ENCODE data around the gene APBA1. TPM values are rescaled to one million over a fixed set of nuclear protein-coding genes. Genes with fewer than 3 reads are reported as not detected.

Gene APBA1
- polyA plus RNA-seq, 1 of the 3 experiments (the other 2 are of a cell fraction) = 3.1 TPM

DNA sequence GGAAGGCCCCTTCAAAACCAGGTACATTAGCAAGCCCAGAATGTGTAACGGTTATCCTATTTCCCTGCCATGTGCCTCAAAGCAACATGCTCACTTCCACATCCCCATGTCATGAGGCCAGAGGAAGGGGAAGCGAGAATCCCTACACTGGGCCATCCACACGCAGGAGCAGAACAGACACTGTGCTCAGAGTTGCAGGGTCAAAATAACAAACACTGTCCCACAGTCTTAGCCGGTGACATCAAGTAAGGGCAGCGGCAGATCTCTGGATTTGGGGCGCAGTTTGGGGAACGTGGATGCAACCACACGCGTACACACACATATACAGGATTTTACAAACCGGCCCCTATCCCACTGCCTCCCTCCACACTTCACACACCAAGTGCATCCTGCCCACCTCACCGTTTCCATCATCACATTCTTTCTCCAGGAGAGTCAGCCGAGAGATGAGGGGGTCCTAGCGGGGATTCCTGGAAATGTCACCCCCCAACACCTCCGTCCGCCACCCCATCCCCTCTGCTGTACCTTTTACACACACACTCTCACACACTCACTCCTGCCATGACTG lies 776 bp downstream of the APBA1 start (continued):
- TF ChIP-seq ZBTB33 (IDR thresholded peaks at IDR 0.05; ENCODE audit: borderline replicate concordance, low read depth) = no peak

GRCh38 chr9:69667306-69667705 lies 4.9 kb downstream of the APBA1 start:
- DNase-seq = no peak
- CTCF ChIA-PET = interaction anchor here (1.2 to 1.3 kb wide), 2 partner anchors 18 to 562 kb away, joined by 3 read pairs; no protein-coding TSS in a partner anchor
- H3K27me3 ChIP-seq (ENCODE audit: insufficient read depth) = no peaks in the 10 kb centered on the region

More at GRCh38 chr9:69667306-69667705, 4.9 kb downstream of the APBA1 start:
- no peak overlapping the region for H3K4me2 ChIP-seq
- no peak overlapping the region for H3K9ac ChIP-seq
- H3K36me3 ChIP-seq (replicated peaks in 1 of 2; ENCODE audit: control insufficient read depth in 1 of 2, insufficient read depth in 2 of 2, low read length in 1 of 2) = no peaks in the 10 kb centered on the region
- peaks cover 12% of the 10 kb centered on the region; the same call in 1 of the 2 replicates for H3K79me2 ChIP-seq (ENCODE audit: insufficient read depth)
- TF ChIP-seq, protein P1, sequence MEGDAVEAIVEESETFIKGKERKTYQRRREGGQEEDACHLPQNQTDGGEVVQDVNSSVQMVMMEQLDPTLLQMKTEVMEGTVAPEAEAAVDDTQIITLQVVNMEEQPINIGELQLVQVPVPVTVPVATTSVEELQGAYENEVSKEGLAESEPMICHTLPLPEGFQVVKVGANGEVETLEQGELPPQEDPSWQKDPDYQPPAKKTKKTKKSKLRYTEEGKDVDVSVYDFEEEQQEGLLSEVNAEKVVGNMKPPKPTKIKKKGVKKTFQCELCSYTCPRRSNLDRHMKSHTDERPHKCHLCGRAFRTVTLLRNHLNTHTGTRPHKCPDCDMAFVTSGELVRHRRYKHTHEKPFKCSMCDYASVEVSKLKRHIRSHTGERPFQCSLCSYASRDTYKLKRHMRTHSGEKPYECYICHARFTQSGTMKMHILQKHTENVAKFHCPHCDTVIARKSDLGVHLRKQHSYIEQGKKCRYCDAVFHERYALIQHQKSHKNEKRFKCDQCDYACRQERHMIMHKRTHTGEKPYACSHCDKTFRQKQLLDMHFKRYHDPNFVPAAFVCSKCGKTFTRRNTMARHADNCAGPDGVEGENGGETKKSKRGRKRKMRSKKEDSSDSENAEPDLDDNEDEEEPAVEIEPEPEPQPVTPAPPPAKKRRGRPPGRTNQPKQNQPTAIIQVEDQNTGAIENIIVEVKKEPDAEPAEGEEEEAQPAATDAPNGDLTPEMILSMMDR (IDR thresholded peaks at IDR 0.05) = no peak
- no peak for TF ChIP-seq SIN3A (IDR thresholded peaks at IDR 0.05; ENCODE audit: borderline replicate concordance, low read depth, low read length)
- no peak for TF ChIP-seq IRF3 (IDR thresholded peaks at IDR 0.05; ENCODE audit: low read depth, low read length)
- TF ChIP-seq, protein P2, sequence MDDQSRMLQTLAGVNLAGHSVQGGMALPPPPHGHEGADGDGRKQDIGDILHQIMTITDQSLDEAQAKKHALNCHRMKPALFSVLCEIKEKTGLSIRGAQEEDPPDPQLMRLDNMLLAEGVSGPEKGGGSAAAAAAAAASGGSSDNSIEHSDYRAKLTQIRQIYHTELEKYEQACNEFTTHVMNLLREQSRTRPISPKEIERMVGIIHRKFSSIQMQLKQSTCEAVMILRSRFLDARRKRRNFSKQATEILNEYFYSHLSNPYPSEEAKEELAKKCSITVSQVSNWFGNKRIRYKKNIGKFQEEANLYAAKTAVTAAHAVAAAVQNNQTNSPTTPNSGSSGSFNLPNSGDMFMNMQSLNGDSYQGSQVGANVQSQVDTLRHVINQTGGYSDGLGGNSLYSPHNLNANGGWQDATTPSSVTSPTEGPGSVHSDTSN (IDR thresholded peaks at IDR 0.05) = no peak
- TF ChIP-seq TCF12 (IDR thresholded peaks at IDR 0.05) = no peak
- TF ChIP-seq, protein P3, sequence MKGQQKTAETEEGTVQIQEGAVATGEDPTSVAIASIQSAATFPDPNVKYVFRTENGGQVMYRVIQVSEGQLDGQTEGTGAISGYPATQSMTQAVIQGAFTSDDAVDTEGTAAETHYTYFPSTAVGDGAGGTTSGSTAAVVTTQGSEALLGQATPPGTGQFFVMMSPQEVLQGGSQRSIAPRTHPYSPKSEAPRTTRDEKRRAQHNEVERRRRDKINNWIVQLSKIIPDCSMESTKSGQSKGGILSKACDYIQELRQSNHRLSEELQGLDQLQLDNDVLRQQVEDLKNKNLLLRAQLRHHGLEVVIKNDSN (IDR thresholded peaks at IDR 0.05; ENCODE audit: borderline replicate concordance, low read depth) = no peak
- TF ChIP-seq GATA2 (CRISPR knock-in tag; IDR thresholded peaks at IDR 0.05) = no peak
- TF ChIP-seq JUND (IDR thresholded peaks at IDR 0.05) = no peak
- no peak for TF ChIP-seq RXRA (IDR thresholded peaks at IDR 0.05; ENCODE audit: borderline replicate concordance, low read depth)
- no peak overlapping the region for H2AFZ ChIP-seq (ENCODE audit: low read depth)
- H3K4me3 ChIP-seq (ENCODE audit: low read depth in 2 of 2, low read length in 1 of 2) = no peak overlapping the region
- 92% methylated on average over 1 of the region's 1 CpG for WGBS (ENCODE audit: low lambda C conversion rate)
- POLR2A ChIA-PET = no interaction called here
- H3K9me3 ChIP-seq = no peaks in the 10 kb centered on the region
- H3K4me1 ChIP-seq (ENCODE audit: control insufficient read depth in 1 of 2, insufficient read depth in 2 of 2, low read depth in 1 of 2, low read length in 1 of 2) = peaks cover 0 to 4% of the 10 kb centered on the region in 2 experiments; a peak in 1 of 4 replicates
- no peak overlapping the region for H3K27ac ChIP-seq (ENCODE audit: low read depth in 2 of 2, low read length in 1 of 2)
- H3K9me2 ChIP-seq = no peaks in the 10 kb centered on the region
- H4K20me1 ChIP-seq (ENCODE audit: insufficient read depth) = no peaks in the 10 kb centered on the region
- no peaks in the 10 kb centered on the region for H3F3A ChIP-seq (replicated peaks; ENCODE audit: insufficient read depth)
